ENCODE data around the gene PSMD14. TPM values are rescaled to one million over a fixed set of nuclear protein-coding genes. Genes with fewer than 3 reads are reported as not detected.

PSMD14 gene
- total RNA-seq, 2 donors from 2014 or later, result 35.6 to 58.6 TPM

GRCh38 chr2:161344692-161345091 lies 36.5 kb downstream of the PSMD14 start:
- no peaks in the 10 kb centered on the region for H3K9me3 ChIP-seq
- TF ChIP-seq CTCF (IDR thresholded peaks at IDR 0.05), result no peak
- no peaks in the 10 kb centered on the region for H3K36me3 ChIP-seq
- intact Hi-C loops (cut with DNase I), result no loop called here
- H3K4me3 ChIP-seq, result no peak overlapping the region
- DNase-seq, result no peak
- H3K27ac ChIP-seq, result no peak overlapping the region
- H3K27me3 ChIP-seq, result no peaks in the 10 kb centered on the region
- H3K4me1 ChIP-seq, result no peaks in the 10 kb centered on the region
- no peak overlapping the region for H3K9ac ChIP-seq (ENCODE audit: low read depth in 2 of 2, low read length in 2 of 2)

DNA sequence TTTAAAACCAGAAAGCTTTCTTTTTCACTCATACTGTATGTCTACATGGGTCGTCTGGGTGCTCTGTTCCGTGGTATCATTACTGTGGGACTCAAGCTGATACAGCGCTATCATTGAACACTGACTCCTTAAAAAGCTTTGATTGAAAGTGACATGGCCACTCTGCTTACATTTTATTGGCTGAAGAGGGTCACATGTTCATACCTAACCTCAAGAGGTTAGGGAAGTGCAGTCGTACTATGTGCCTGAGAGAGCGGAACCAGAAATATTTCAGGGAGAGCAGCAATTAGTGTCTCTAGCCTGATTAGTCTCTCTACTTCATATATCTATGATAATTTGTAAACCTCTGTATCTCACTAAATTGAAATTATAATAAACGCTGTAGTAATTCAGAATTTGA lies 43.5 kb downstream of the PSMD14 start:
- H3K9ac ChIP-seq (ENCODE audit: low read depth in 2 of 2, low read length in 2 of 2), result no peak overlapping the region
- no peak overlapping the region for H3K4me3 ChIP-seq
- no peak for TF ChIP-seq CTCF (IDR thresholded peaks at IDR 0.05)
- intact Hi-C loops (cut with DNase I), result no loop called here
- DNase-seq, result no peak
- no peaks in the 10 kb centered on the region for H3K27me3 ChIP-seq
- no peak overlapping the region for H3K27ac ChIP-seq
- H3K4me1 ChIP-seq, result peaks cover 4% of the 10 kb centered on the region
- no peaks in the 10 kb centered on the region for H3K9me3 ChIP-seq
- no peaks in the 10 kb centered on the region for H3K36me3 ChIP-seq

DNA sequence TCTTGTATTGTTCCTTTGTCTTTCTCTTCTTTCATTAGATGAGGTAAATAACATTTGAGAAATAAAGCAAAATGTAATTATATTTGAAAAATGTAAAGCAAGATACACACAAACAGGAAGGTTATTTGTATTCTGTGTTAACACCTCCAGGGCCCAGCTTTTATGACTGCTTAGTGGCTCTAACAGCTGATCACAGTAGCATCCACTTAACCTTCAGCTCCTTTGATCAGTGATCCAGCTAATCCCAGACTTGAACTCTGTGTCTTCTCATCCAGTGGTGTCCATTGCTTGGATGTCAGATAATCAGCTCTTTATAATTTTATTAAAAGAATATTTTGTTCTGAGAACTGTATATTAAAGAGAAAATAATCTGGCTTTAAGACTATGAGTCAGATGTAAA lies 44.5 kb downstream of the PSMD14 start:
- no peak for DNase-seq
- H3K27ac ChIP-seq, result no peak overlapping the region
- no peaks in the 10 kb centered on the region for H3K36me3 ChIP-seq
- no peak overlapping the region for H3K4me3 ChIP-seq
- no peaks in the 10 kb centered on the region for H3K9me3 ChIP-seq
- no peak overlapping the region for H3K9ac ChIP-seq (ENCODE audit: low read depth in 2 of 2, low read length in 2 of 2)
- peaks cover 4% of the 10 kb centered on the region for H3K4me1 ChIP-seq
- TF ChIP-seq CTCF (IDR thresholded peaks at IDR 0.05), result no peak
- no peaks in the 10 kb centered on the region for H3K27me3 ChIP-seq
- intact Hi-C loops (cut with DNase I), result no loop called here

DNA sequence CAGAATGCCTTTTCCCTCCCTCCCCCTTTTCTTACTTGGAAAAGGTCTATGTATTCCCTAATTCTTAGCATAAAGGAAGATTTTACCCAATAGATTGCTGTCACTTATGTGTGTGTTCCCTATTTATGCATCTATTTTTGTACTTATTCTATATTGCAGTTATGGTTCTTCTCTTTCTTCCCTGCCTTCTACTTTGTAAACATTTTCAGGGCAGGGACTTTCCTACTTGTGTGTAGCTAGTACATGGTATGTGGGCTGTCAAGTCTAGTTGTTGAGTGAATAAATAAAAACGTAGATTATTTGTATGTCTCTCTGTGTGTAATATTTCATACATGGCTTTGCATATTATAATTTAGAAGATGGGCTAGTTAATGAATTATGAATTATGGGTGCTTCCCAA lies 45.3 kb downstream of the PSMD14 start:
- no peak overlapping the region for H3K27ac ChIP-seq
- H3K9ac ChIP-seq (ENCODE audit: low read depth in 2 of 2, low read length in 2 of 2), result no peak overlapping the region
- H3K4me1 ChIP-seq, result peaks cover 4% of the 10 kb centered on the region
- H3K4me3 ChIP-seq, result no peak overlapping the region
- TF ChIP-seq CTCF (IDR thresholded peaks at IDR 0.05), result no peak
- intact Hi-C loops (cut with DNase I), result no loop called here
- DNase-seq, result no peak
- H3K27me3 ChIP-seq, result no peaks in the 10 kb centered on the region
- no peaks in the 10 kb centered on the region for H3K36me3 ChIP-seq
- H3K9me3 ChIP-seq, result no peaks in the 10 kb centered on the region

DNA sequence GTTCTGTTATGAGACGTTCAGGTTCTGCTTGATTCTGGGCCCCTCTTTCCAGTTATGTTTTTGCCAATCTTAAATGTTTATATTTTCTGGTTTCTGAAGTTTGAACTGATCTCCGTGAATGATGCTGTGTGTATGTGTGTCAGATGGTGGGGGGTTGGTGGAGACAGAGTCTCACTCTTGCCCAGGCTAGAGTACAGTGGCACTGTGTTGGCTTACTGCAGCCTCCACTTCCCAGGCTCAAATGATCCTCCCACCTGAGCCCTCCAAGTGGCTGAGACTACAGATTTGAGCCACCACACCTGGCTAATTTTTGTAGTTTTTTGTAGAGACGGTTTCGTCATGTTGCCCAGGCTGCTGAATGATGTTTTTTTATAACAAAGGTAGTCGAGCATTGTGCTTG lies 45.9 kb downstream of the PSMD14 start:
- no peak overlapping the region for H3K4me3 ChIP-seq
- TF ChIP-seq CTCF (IDR thresholded peaks at IDR 0.05), result no peak
- peaks cover 4% of the 10 kb centered on the region for H3K4me1 ChIP-seq
- DNase-seq, result no peak
- no peaks in the 10 kb centered on the region for H3K36me3 ChIP-seq
- H3K27ac ChIP-seq, result no peak overlapping the region
- intact Hi-C loops (cut with DNase I), result no loop called here
- no peaks in the 10 kb centered on the region for H3K9me3 ChIP-seq
- H3K27me3 ChIP-seq, result no peaks in the 10 kb centered on the region
- H3K9ac ChIP-seq (ENCODE audit: low read depth in 2 of 2, low read length in 2 of 2), result no peak overlapping the region

DNA sequence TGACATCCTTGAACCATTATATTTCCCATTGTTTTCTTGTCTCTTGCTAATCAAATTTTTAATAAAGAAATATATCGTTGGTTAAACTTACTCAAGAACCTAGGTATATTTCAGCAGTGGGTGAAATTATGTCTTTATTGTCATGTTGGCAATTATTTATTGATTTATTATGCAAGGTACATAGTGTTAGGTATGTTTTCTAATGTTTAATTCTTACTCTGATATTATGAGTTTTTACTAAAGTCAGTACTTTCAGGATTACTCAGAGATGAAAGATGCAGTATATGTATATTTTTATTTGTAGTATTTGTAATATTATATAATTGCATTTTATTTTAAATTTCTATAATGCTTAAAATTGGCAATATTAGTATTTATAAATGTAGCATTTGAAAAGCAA lies 46.9 kb downstream of the PSMD14 start:
- no peak overlapping the region for H3K4me3 ChIP-seq
- no peaks in the 10 kb centered on the region for H3K27me3 ChIP-seq
- no peak overlapping the region for H3K9ac ChIP-seq (ENCODE audit: low read depth in 2 of 2, low read length in 2 of 2)
- H3K36me3 ChIP-seq, result no peaks in the 10 kb centered on the region
- H3K27ac ChIP-seq, result no peak overlapping the region
- DNase-seq, result no peak
- TF ChIP-seq CTCF (IDR thresholded peaks at IDR 0.05), result no peak
- no peaks in the 10 kb centered on the region for H3K9me3 ChIP-seq
- intact Hi-C loops (cut with DNase I), result no loop called here
- H3K4me1 ChIP-seq, result peaks cover 4% of the 10 kb centered on the region

Data from colonic mucosa (tissue), 4 donors.